H9 (cell line): Measurements from ENCODE around the gene ZCCHC17. TPM values are rescaled to one million over a fixed set of nuclear protein-coding genes. Genes with fewer than 3 reads are reported as not detected.

ENCODE experiments used
- DNase-seq: peaks from one replicate; pipeline ENCODE4 v3.0.0-alpha.2; 2017
- H2AFZ ChIP-seq: one replicate; pipeline ENCODE4 v1.6.1; 2013; ENCODE audit warnings: mild to moderate bottlenecking, low read length, control low read depth, moderate library complexity
- H2AK5ac ChIP-seq: 2 replicates; pipeline ENCODE4 v1.6.1; 2013; ENCODE audit warnings: low read length, control low read depth, mixed read lengths; ENCODE audit not compliant: insufficient read length
- H2BK120ac ChIP-seq: one replicate; pipeline ENCODE4 v1.6.1; 2013; ENCODE audit warnings: low read depth, mild to moderate bottlenecking, low read length, control low read depth, inconsistent platforms; ENCODE audit not compliant: poor library complexity, severe bottlenecking
- H2BK12ac ChIP-seq: 2 replicates; pipeline ENCODE4 v1.6.1; 2013; ENCODE audit warnings: low read length, control low read depth, mixed read lengths, low read depth; ENCODE audit not compliant: insufficient read length
- H2BK15ac ChIP-seq: 2 replicates; pipeline ENCODE4 v1.6.1; 2013; ENCODE audit warnings: low read depth, low read length, control low read depth
- H2BK20ac ChIP-seq: one replicate; pipeline ENCODE4 v1.6.1; 2013; ENCODE audit warnings: low read depth, mild to moderate bottlenecking, low read length, control low read depth, inconsistent platforms; ENCODE audit not compliant: poor library complexity, severe bottlenecking
- H2BK5ac ChIP-seq: 2 replicates; pipeline ENCODE4 v1.6.1; 2013; ENCODE audit warnings: low read length, control low read depth, mixed read lengths; ENCODE audit not compliant: insufficient read length
- H3K14ac ChIP-seq: 2 replicates; pipeline ENCODE4 v1.6.1; 2013; ENCODE audit warnings: low read length, control low read depth; ENCODE audit not compliant: insufficient read depth
- H3K18ac ChIP-seq: 2 replicates; pipeline ENCODE4 v1.6.1; 2013; ENCODE audit warnings: low read depth, mild to moderate bottlenecking, mixed read lengths, low read length, control low read depth; ENCODE audit not compliant: insufficient read length
- H3K23ac ChIP-seq: 2 replicates; pipeline ENCODE4 v1.6.1; 2013; ENCODE audit warnings: low read length, control low read depth, mixed read lengths, low read depth; ENCODE audit not compliant: insufficient read length
- H3K23me2 ChIP-seq: 2 replicates; pipeline ENCODE4 v1.6.1; 2013; ENCODE audit warnings: low read depth, mild to moderate bottlenecking, mixed read lengths, low read length, control low read depth; ENCODE audit not compliant: insufficient read length, poor library complexity, severe bottlenecking
- H3K27ac ChIP-seq: 2 replicates; pipeline ENCODE4 v1.5.1; 2013; ENCODE audit warnings: low read length, control low read depth, mixed read lengths, low read depth; ENCODE audit not compliant: insufficient read length
- H3K27me3 ChIP-seq: 2 replicates; pipeline ENCODE4 v1.6.1; 2013; ENCODE audit warnings: low read length, control low read depth, inconsistent platforms; ENCODE audit not compliant: insufficient read depth
- H3K4ac ChIP-seq: 2 replicates; pipeline ENCODE4 v1.6.1; 2013; ENCODE audit warnings: low read depth, mild to moderate bottlenecking, control low read depth, inconsistent platforms, low read length, moderate library complexity
- H3K4me1 ChIP-seq: 2 replicates; pipeline ENCODE4 v1.6.1; 2013; ENCODE audit warnings: low read length, control low read depth, inconsistent platforms; ENCODE audit not compliant: insufficient read depth
- H3K4me2 ChIP-seq: 2 replicates; pipeline ENCODE4 v1.6.1; 2013; ENCODE audit warnings: low read length, control low read depth, mixed read lengths; ENCODE audit not compliant: insufficient read length, insufficient read depth
- H3K56ac ChIP-seq: 2 replicates; pipeline ENCODE4 v1.6.1; 2013; ENCODE audit warnings: low read depth, mild to moderate bottlenecking, mixed read lengths, low read length, control low read depth; ENCODE audit not compliant: insufficient read length
- H3K79me1 ChIP-seq: 2 replicates; pipeline ENCODE4 v1.6.1; 2013; ENCODE audit warnings: low read depth, mild to moderate bottlenecking, moderate library complexity, low read length, control low read depth, inconsistent platforms; ENCODE audit not compliant: insufficient read depth, poor library complexity, severe bottlenecking
- H3K79me2 ChIP-seq: 2 replicates; pipeline ENCODE4 v1.6.1; 2013; ENCODE audit warnings: low read length, control low read depth, inconsistent platforms; ENCODE audit not compliant: insufficient read depth
- H3K9ac ChIP-seq: 2 replicates; pipeline ENCODE4 v1.6.1; 2013; ENCODE audit warnings: low read length, control low read depth, mixed read lengths; ENCODE audit not compliant: insufficient read length; ENCODE audit errors: extremely low read depth
- H3K9me3 ChIP-seq: one replicate; pipeline ENCODE4 v1.6.1; 2013; ENCODE audit warnings: low read depth, low read length, inconsistent platforms; ENCODE audit not compliant: control insufficient read depth
- H3T11ph ChIP-seq: one replicate; pipeline ENCODE4 v1.6.1; 2013; ENCODE audit warnings: mild to moderate bottlenecking, low read length, control low read depth, inconsistent platforms
- H4K20me1 ChIP-seq: one replicate; pipeline ENCODE4 v1.6.1; 2013; ENCODE audit not compliant: control insufficient read depth, insufficient read length, insufficient read depth
- H4K5ac ChIP-seq: 2 replicates; pipeline ENCODE4 v1.6.1; 2013; ENCODE audit warnings: low read depth, mild to moderate bottlenecking, mixed read lengths, low read length, control low read depth; ENCODE audit not compliant: insufficient read length
- H4K8ac ChIP-seq: replicated peaks from 2 replicates; pipeline ENCODE4 v1.6.1; 2013; ENCODE audit warnings: low read length, control low read depth, mixed read lengths, low read depth; ENCODE audit not compliant: insufficient read length
- H4K91ac ChIP-seq: 2 replicates; pipeline ENCODE4 v1.6.1; 2013; ENCODE audit warnings: low read depth, mild to moderate bottlenecking, moderate library complexity, mixed read lengths, low read length, control low read depth; ENCODE audit not compliant: insufficient read length
- H3K27ac Mint-ChIP-seq, 3 experiments: 2 replicates in 2 of 3; 3 replicates in 1 of 3; pipeline ENCODE4 v1.8.0; 2020 to 2021; ENCODE audit warnings: mixed read lengths in 3 of 3, mild to moderate bottlenecking in 1 of 3, moderate library complexity in 1 of 3
- H3K27me3 Mint-ChIP-seq: 2 replicates; pipeline ENCODE4 v1.8.0; 2021; ENCODE audit warnings: low read depth, mild to moderate bottlenecking, moderate library complexity, mixed read lengths
- H3K36me3 Mint-ChIP-seq, 3 experiments: 2 replicates in 2 of 3; 3 replicates in 1 of 3; pipeline ENCODE4 v1.8.0; 2020 to 2021; ENCODE audit warnings: low read depth in 3 of 3, mixed read lengths in 3 of 3; ENCODE audit not compliant: insufficient read depth in 1 of 3
- H3K4me1 Mint-ChIP-seq, 2 experiments: 2 replicates each; pipeline ENCODE4 v1.8.0; 2020; ENCODE audit warnings: mixed read lengths in 2 of 2
- H3K4me3 Mint-ChIP-seq, 2 experiments: 2 replicates in 1 of 2; 3 replicates in 1 of 2; pipeline ENCODE4 v1.8.0; 2020 to 2021; ENCODE audit warnings: mild to moderate bottlenecking in 2 of 2, mixed read lengths in 2 of 2, moderate library complexity in 1 of 2
- H3K9me3 Mint-ChIP-seq, 2 experiments: 2 replicates in 1 of 2; 3 replicates in 1 of 2; pipeline ENCODE4 v1.8.0; 2020; ENCODE audit warnings: mild to moderate bottlenecking in 2 of 2, mixed read lengths in 2 of 2, moderate library complexity in 1 of 2
- WGBS: extraction: QIAGEN DNeasy Blood & Tissue Kit; methylation state at CpG from one replicate; pipeline ENCODE4 v1.1.7; 2013; ENCODE audit warnings: missing lambda C conversion rate, low lambda C conversion rate, mixed read lengths; ENCODE audit not compliant: insufficient read length; ENCODE audit errors: extremely low coverage; 5-methylcytosine and 5-hydroxymethylcytosine counted together
- total RNA-seq: library from RNA; stranded (reverse); gene quantifications from 2 replicates; pipeline ENCODE4 v1.2.1, GENCODE V29; 2021
- TF ChIP-seq, protein P1 (sequence below): fragments of 200-600 bp; sonication (generic); conservative IDR thresholded peaks from 3 replicates; pipeline ENCODE4 v1.8.0; 2021; ENCODE audit warnings: antibody characterized with exemption, mild to moderate bottlenecking

Gene ZCCHC17
- total RNA-seq, 1 experiment from 2014 or later: 50.4 TPM

DNA sequence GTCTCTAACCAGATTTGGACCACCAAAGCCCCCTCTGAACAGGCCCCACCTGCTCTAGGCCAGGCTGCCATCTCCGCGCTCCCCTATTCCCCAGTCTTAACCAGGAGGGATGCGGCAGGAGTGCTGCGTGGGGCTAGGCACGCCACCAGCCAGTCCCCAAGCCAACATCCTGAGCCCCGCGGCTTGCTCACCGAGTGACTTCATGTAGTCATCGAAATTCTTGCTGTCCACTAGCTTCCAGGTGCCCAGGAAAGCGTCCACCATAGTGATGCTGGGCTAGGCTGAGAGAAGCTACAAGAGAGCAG, 75.9 kb downstream of the ZCCHC17 start:
- Histone ChIP-seq H3K9ac (peak overlapping the region; percentile 65), H3K4me2 (peak overlapping the region; percentile 79), H4K20me1 (no peaks in the 10 kb centered on the region), H2BK5ac (no peak overlapping the region), H3K23ac (no peak overlapping the region), H2BK12ac (no peak overlapping the region), H2BK15ac (no peak overlapping the region), H3K23me2 (peaks cover 10% of the 10 kb centered on the region), H3T11ph (no peak overlapping the region), H2AFZ (no peak overlapping the region), H4K91ac (no peak overlapping the region), H3K27ac (no peak overlapping the region), H2AK5ac (no peak overlapping the region), H3K4me1 (peaks cover 13% of the 10 kb centered on the region), H3K56ac (no peak overlapping the region), H2BK120ac (no peak overlapping the region), H3K14ac (peak overlapping the region; percentile 73), H3K4ac (no peak overlapping the region), H3K18ac (peak overlapping the region; percentile 76), H3K9me3 (no peaks in the 10 kb centered on the region), H3K79me2 (no peaks in the 10 kb centered on the region), H4K5ac (no peak overlapping the region), H2BK20ac (no peak overlapping the region), H3K79me1 (no peaks in the 10 kb centered on the region), H4K8ac (no peak overlapping the region), H3K27me3 (no peaks in the 10 kb centered on the region)
- Mint-ChIP-seq H3K4me3 (peak overlapping the region; percentile 67 to 79), H3K9me3 (no peaks in the 10 kb centered on the region; a peak in 1 of 5 replicates), H3K27me3 (peaks cover 7% of the 10 kb centered on the region), H3K27ac (peak overlapping the region in 2 of 3 experiments; percentile 57 to 81; a peak in 2 of 7 replicates), H3K4me1 (peaks cover 47 to 49% of the 10 kb centered on the region in 2 experiments), H3K36me3 (peaks cover 0 to 5% (median 4%) of the 10 kb centered on the region in 3 experiments; a peak in 3 of 7 replicates)
- no CpG with 5 or more reads among the region's 10 CpGs for WGBS
- TF ChIP-seq, protein P1, sequence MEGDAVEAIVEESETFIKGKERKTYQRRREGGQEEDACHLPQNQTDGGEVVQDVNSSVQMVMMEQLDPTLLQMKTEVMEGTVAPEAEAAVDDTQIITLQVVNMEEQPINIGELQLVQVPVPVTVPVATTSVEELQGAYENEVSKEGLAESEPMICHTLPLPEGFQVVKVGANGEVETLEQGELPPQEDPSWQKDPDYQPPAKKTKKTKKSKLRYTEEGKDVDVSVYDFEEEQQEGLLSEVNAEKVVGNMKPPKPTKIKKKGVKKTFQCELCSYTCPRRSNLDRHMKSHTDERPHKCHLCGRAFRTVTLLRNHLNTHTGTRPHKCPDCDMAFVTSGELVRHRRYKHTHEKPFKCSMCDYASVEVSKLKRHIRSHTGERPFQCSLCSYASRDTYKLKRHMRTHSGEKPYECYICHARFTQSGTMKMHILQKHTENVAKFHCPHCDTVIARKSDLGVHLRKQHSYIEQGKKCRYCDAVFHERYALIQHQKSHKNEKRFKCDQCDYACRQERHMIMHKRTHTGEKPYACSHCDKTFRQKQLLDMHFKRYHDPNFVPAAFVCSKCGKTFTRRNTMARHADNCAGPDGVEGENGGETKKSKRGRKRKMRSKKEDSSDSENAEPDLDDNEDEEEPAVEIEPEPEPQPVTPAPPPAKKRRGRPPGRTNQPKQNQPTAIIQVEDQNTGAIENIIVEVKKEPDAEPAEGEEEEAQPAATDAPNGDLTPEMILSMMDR: no peak
- DNase-seq: no peak
